ENCODE results near the gene XYLT1. TPM values are rescaled to one million over a fixed set of nuclear protein-coding genes. Genes with fewer than 3 reads are reported as not detected.
"Not testable (repeated sequence)": the region's sequence is repeated elsewhere in the genome, so short reads cannot be mapped to it uniquely, and the experiment has no call there.

XYLT1 gene
- total RNA-seq, 2 donors from 2014 or later = 4.6 to 12.9 TPM

DNA sequence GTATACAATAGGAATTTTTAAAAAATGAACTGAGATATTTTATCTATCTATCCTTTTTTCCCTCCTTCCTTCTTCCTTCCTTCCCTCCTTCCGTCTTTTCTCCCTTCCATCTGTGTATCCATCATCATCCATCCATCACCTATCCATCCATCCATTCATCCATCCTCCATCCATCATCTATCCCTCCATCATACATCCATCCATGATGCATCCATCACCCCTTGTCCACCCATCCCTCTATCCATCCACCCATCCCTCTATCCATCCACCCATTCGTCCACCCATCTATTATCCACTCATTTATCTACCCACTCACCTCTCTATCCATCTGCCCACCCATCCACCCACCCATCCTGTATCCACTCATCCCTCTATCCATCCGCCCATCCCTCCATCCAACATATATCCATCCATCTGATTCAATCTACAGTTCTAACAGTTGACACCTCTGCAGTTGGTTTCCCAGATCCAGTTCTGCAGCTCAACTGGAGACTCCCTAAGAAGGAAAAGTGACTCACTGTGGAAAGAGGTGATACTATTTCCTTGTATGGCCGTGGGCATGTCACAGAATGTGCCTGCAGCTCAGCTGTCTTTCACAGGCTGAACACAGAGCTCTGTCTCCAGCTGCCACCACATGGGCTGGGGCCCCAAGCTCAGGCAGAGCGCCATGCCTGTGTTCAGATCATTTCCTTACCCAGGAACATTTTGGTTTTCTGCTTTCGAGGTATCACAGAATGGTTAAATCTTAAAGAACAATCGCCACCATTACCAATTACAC, 130.8 kb downstream of the XYLT1 start:
- Mint-ChIP-seq H3K27ac (peak overlapping the region in 1 of 2 donors; percentile 31), H3K9me3 (no peaks in the 10 kb centered on the region), H3K36me3 (no peaks in the 10 kb centered on the region)
- DNase-seq (ENCODE audit: low spot score in 2 of 2) (no peak), ATAC-seq (no peak)

DNA sequence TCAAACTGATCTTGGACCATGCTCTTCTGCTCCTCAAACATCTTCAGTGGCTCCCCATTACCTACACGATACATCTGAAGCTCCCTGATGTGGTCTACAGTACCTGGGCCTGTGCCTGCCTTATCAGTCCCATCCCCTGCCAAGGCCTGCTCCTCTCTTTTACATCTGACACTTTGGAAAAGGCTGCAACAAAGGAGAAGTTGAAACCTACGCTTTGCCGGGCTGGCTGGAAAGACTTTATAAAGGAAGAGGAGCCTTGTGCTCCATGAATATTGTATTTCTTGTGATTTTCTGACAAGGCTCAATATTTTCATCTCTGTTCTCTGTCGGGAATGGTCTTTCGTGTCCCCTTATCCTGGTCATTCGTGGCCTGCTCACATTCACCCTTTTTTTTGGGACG, 132.5 kb downstream of the XYLT1 start:
- DNase-seq (ENCODE audit: low spot score in 2 of 2) (no peak), ATAC-seq (no peak)
- H3K9me3 Mint-ChIP-seq = no peaks in the 10 kb centered on the region
- H3K27ac Mint-ChIP-seq = peak overlapping the region in 1 of 2 donors; percentile 42
- no peaks in the 10 kb centered on the region for H3K36me3 Mint-ChIP-seq

DNA sequence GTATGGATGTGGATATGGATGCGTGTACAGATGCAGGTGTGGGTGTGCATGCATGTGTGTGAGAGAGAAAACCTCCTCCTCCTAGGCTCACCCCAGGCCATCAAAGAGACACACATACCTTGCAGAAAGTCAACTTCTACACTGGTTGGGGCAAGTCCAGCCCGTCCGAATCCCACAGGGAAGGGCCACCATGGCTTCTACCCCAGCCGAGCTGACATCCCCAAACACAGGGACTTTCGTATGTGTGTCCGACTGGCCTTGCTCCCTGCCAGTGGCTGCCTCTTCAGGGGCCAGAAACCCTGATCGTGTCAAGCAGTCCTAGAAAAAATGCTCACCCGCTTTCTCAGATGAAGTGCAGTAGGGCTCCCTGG, 134.2 kb downstream of the XYLT1 start:
- ATAC-seq (no peak), DNase-seq (ENCODE audit: low spot score in 2 of 2) (no peak)
- Mint-ChIP-seq H3K27ac (peak overlapping the region in 1 of 2 donors; percentile 32), H3K36me3 (no peaks in the 10 kb centered on the region), H3K9me3 (no peaks in the 10 kb centered on the region)

DNA sequence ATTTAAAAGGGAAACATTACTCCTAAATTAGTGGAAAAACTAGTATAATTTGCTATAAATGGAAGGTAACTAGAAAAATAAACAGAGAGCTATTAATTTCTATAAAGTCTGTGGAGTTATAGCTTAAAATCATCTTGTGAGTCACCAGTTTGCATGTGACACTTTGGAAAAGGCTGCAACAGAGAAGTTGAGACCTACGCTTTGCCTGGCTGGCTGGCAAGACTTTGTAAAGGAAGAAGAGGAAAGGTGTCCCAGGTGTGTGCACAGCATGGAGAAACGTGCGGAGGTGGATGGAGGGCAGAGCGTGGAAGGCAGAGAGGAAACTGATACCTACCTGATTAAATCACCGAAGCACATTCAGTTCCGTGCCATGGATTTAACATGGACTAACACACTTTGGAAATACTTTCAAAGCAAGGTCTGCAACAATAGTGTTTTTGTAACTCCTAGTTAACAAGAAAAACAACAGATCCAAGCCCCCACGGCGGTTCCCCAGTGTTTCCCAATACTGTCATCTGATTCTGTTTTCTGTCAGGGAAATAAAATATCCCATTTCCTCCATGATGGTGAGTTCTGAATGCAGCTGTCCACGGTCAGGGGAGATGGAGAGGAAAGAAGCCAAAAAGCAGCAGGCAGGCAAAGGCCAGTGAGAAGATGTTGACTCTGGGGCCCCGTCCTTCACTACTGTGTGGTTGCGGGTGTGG, 134.8 kb downstream of the XYLT1 start:
- Mint-ChIP-seq H3K27ac (peak overlapping the region in 1 of 2 donors; percentile 32), H3K9me3 (no peaks in the 10 kb centered on the region), H3K36me3 (no peaks in the 10 kb centered on the region)
- DNase-seq (ENCODE audit: low spot score in 2 of 2) (no peak), ATAC-seq (no peak)

DNA sequence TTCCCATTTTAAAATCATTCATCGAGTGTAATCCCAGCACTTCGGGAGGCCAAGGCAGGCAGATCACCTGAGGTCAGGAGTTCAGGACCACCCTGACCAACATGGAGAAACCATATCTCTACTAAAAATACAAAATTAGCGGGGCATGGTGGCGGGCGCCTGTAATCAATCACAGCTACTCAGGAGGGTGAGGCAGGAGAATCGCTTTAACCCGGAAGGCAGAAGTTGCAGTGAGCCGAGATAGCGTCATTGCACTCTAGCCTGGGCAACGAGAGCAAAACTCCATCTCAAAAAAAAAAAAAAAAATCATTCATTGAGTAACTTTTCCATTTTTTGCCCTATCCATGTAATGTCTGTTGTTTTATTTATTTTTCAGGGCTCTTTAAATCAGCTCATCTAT, 135.4 kb downstream of the XYLT1 start:
- not testable (repeated sequence) for H3K27ac Mint-ChIP-seq; H3K9me3 Mint-ChIP-seq; DNase-seq (ENCODE audit: low spot score in 2 of 2); ATAC-seq; H3K36me3 Mint-ChIP-seq

DNA sequence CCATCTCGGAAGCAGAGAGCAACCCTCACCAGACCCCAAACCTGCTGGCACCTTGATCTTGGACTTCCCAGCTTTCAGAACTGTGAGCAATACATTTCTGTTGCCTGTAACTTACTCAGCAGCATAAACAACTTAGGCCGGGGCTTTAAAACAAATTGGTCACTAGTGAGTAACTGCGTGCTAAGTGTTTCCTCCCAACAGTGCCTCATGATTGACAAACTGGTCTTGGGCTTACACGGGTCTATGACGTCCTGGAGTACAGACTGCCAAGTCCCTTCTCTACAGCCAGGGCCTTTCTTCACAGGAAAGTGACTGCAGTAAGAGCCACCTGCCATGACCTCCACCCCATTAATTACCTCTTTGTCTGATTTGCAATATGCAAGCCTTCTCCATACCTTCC, 136.7 kb downstream of the XYLT1 start:
- no peak for ATAC-seq

DNA sequence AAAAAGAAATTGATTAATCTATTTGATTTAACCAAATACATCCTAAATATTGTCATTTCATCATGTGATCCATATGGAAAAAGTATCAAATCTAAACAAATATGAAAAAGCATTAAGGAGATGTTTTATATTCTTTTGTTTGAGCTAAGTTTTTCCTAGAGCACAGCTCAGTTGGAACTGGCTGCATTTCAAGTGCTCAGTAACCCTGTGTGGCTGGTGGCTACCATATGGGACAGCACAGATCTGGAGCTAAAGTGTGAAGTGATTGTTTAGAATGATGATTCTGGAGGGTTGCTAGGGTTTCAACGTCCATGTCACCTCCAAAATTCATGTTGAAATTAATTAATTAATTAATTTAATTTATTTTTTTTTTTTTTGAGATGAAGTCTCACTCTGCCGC, 137.5 kb downstream of the XYLT1 start:
- H3K36me3 Mint-ChIP-seq = no peaks in the 10 kb centered on the region
- DNase-seq (ENCODE audit: low spot score in 2 of 2) (no peak), ATAC-seq (no peak)
- H3K9me3 Mint-ChIP-seq = no peaks in the 10 kb centered on the region
- no peak overlapping the region for H3K27ac Mint-ChIP-seq

More for the DNA sequence above, 136.7 kb downstream of the XYLT1 start:
- H3K27ac Mint-ChIP-seq = no peak overlapping the region
- no peaks in the 10 kb centered on the region for H3K9me3 Mint-ChIP-seq
- no peaks in the 10 kb centered on the region for H3K36me3 Mint-ChIP-seq
- DNase-seq (ENCODE audit: low spot score in 2 of 2) = no peak

DNA sequence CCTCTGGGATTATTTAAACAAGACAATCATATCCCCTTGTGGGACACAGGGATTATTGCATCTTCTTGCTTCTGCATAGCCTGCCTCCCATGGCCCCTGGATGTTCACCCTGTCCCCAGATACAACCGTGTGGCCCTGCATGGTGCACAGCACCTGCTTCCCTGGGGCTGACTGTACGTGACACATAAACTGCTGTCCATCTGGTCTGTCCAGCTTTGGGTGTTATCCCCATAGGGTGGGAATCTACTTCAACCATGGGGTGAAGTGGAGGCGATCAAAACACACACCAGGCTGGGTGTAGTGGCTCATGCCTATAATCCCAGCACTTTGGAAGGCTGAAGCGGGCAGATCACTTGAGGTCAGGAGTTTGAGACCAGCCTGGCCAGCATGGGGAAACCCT, 138.8 kb downstream of the XYLT1 start:
- ATAC-seq (no peak), DNase-seq (ENCODE audit: low spot score in 2 of 2) (no peak)
- Mint-ChIP-seq H3K27ac (no peak overlapping the region), H3K9me3 (no peaks in the 10 kb centered on the region), H3K36me3 (no peaks in the 10 kb centered on the region)

DNA sequence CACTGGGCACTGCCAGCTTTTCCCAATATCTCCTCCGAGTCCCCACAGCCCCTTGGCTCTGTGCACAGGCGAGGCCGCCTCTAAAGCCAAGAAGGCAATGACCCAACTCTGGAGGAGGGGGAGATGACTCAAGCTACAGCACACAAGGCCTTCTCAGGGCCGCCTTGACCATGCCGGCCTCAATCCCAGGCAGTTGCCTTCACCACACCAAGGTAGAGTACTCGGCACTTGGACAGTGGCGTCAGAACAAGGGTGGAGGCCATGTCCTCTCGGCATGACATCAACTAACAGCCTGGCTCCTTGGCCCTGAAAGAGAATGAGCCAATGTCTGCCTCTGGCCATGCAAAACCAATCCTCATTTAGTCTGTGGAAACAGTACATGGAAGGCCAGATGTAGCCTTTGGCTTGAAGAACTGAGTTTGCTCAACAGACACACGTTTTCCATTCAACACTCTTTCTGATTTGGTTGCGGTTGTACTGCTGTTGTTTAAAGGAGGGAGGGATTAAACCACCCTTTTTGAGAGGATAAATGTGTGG, 139.6 kb downstream of the XYLT1 start:
- Mint-ChIP-seq H3K9me3 (no peaks in the 10 kb centered on the region), H3K27ac (no peak overlapping the region), H3K36me3 (no peaks in the 10 kb centered on the region)
- no peak for DNase-seq (ENCODE audit: low spot score in 2 of 2)
- ATAC-seq = no peak

DNA sequence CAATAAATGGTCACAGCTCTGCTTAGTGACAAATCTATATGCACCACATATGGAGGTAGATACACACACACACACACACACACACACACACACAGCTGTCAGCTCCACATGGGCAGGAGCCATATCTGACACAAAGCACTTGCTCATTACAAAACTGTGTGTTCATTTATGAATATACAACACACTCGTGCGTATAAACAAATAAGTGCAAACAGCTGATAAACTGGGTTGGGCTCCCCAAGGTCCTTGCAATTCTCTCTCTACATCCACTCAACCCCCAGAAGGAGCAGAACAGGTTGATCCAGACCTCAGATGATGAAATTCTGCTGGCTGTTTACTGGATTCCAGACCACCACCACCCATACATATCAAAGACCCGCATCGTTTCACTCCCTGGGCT, 140.7 kb downstream of the XYLT1 start:
- DNase-seq (ENCODE audit: low spot score in 2 of 2) = no peak
- Mint-ChIP-seq H3K9me3 (no peaks in the 10 kb centered on the region), H3K36me3 (no peaks in the 10 kb centered on the region), H3K27ac (no peak overlapping the region)
- no peak for ATAC-seq

DNA sequence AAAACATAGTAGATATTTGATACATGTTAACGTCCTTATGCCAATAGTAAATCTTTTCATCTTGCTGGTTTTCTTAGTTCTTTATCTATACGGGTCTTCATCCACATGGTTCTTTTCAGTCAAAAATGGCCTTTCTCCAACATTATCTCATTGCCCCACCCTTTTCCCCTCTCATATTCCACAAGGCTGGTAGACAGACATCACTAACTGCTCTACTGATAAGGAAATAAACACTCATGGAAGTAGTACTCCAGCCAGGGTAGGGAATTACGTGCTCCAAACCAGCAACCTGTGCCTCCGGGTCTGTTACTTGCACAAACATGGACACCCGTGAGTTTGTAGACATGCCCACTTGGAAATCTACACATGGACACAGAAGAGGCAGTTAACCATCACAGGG, 141.4 kb downstream of the XYLT1 start:
- DNase-seq (ENCODE audit: low spot score in 2 of 2) (no peak), ATAC-seq (no peak)
- Mint-ChIP-seq H3K27ac (no peak overlapping the region), H3K36me3 (no peaks in the 10 kb centered on the region), H3K9me3 (no peaks in the 10 kb centered on the region)

DNA sequence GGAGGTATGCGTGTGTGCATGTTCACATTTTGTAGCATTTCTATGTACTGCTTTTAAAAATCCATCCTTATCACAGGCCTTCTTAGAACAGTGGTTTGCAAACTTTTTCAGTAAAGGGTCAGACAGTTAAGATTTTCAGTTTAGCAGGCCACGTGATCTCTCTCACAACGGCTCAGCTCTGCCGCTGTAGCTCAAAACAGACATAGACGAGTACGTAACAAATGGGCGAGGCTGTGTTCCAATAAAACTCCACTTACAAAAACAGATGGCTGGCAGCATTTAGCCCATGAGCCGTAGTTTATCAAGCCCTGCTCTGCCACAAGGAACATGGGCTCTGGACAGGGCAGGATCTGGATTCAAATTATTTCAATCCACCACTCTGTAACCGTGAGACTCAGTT, 141.8 kb downstream of the XYLT1 start:
- no peak for DNase-seq (ENCODE audit: low spot score in 2 of 2)
- no peaks in the 10 kb centered on the region for H3K9me3 Mint-ChIP-seq
- no peak overlapping the region for H3K27ac Mint-ChIP-seq
- no peak for ATAC-seq
- no peaks in the 10 kb centered on the region for H3K36me3 Mint-ChIP-seq

DNA sequence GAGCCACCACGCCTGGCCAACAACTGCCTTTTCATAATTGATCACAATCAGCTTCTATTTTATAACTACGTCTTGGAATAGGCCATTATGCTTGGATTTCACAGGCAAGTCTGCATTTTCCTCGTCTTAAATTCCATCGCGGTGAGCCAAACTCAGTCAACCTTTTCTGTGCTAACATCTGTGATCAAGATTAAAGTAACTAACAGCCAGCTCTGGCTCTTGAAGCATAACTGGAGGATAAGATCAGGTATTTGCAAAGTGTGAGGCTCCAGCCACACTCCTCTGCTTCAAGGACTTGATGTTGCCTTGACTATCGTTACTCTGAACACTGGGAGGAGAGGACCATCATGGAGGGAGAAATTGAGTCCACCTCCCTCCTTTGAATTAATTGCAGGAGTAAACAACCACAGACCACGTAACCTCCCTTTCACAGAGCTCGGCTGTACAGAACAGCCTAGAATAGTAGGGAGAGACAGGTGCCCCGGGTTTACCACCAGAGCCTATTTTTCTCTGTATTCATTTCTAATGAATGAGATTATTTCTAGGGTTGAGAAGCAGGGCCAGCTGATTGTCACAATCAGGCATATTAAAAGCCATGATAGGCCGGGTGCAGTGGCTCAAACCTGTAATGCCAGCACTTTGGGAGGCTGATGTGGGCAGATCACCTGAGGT, 143.0 kb downstream of the XYLT1 start:
- no peak for ATAC-seq

DNA sequence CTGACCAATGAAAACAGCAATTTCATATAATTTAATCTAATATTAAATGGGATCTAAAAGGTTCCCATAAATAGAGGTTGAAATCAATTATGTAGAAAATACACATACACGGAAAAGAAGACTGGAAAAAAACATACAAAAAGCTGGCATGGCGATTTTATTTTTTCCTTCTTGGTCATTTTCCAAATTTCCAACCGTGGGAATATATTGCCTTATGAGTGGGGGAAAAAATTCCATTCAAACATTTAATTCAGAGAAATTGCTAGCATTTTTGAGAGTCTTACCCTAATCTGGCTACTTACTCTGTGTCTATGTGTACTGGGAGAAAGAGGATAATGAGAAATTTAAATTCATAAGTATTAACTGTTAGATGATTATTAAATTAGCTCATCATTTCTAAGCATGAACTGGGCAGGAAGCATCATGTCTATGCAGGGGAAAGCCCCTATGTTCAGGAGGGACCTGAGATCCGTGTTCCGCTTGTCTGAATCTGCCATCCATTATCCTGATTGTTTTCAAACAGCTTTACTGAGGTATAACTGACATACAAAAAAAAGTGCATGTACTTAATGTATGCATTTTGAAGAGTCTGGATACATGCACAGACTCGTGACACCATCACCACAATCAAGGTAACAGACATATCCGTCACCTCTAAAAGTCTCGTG, 145.2 kb downstream of the XYLT1 start:
- no peaks in the 10 kb centered on the region for H3K36me3 Mint-ChIP-seq
- no peak for DNase-seq (ENCODE audit: low spot score in 2 of 2)
- H3K27ac Mint-ChIP-seq = no peak overlapping the region
- H3K9me3 Mint-ChIP-seq = no peaks in the 10 kb centered on the region
- no peak for ATAC-seq

More for the DNA sequence above, 143.0 kb downstream of the XYLT1 start:
- H3K36me3 Mint-ChIP-seq = no peaks in the 10 kb centered on the region
- H3K9me3 Mint-ChIP-seq = no peaks in the 10 kb centered on the region
- no peak for DNase-seq (ENCODE audit: low spot score in 2 of 2)
- no peak overlapping the region for H3K27ac Mint-ChIP-seq

DNA sequence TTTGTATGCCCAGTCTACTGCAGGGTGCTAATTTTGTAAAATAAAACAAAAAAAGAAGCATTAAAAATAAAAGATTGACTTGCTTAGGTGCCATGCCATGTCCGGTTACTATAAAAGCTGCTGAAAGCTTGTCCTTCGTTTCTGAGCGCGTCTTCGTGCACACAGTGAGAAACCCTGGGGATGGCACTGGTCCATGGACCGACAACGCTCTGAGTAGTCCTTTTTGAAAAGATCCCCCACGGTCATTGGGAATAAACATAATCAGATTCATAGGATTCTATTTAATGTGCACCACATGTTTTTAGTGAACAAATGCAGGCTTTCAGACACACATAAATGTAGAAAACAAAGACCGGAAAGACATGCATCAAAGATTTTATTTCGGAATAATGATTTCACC, 146.3 kb downstream of the XYLT1 start:
- peaks cover 0 to 5% of the 10 kb centered on the region in 2 donors for H3K9me3 Mint-ChIP-seq

DNA sequence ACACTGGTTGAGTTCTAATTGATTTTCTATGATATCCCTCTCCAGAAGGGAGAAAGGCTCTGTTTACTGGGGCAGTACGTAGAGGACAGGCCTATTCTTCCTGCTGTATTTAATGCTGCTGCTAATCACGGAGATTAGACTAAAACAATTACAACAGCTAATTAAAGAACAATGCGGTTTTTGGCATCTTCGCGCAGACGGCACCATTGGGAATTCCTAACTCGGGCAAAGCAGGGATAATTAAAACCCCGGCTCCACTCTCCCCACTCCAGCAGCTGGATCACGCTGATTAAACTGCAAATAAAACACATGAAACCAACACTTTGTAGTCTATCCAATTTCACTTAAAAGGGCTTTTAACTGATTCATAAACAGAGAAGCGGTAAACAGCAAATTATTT, 147.6 kb downstream of the XYLT1 start:
- DNase-seq (ENCODE audit: low spot score in 2 of 2) = no peak
- H3K9me3 Mint-ChIP-seq = peaks cover 0 to 5% of the 10 kb centered on the region in 2 donors
- H3K27ac Mint-ChIP-seq = no peak overlapping the region
- no peaks in the 10 kb centered on the region for H3K36me3 Mint-ChIP-seq
- no peak for ATAC-seq

More for the DNA sequence above, 146.3 kb downstream of the XYLT1 start:
- ATAC-seq = no peak
- no peak overlapping the region for H3K27ac Mint-ChIP-seq
- no peaks in the 10 kb centered on the region for H3K36me3 Mint-ChIP-seq
- DNase-seq (ENCODE audit: low spot score in 2 of 2) = no peak

DNA sequence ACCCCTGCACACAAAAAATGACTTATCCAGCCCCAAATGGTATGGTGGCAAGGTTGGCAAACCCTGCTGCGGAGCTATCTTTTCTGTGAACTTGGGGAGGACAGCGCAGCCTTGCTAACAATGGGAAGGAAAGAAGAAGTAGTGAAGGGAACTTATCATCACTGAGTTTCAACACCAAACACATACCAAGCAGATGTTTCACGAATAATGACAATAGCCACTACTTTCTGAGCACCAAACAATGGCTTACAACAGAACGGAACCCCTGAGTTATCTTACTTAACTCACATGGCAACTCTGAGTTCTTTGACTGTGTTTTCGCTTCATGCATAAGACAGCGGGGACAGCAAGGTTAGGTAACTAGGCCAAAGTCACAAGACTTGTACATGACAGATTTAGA, 148.9 kb downstream of the XYLT1 start:
- no peak overlapping the region for H3K27ac Mint-ChIP-seq
- no peaks in the 10 kb centered on the region for H3K36me3 Mint-ChIP-seq
- DNase-seq (ENCODE audit: low spot score in 2 of 2) (no peak), ATAC-seq (no peak)
- peaks cover 0 to 5% of the 10 kb centered on the region in 2 donors for H3K9me3 Mint-ChIP-seq

All from activated naive CD4-positive, alpha-beta T cell treated with anti-CD3 and anti-CD28 coated beads, Interleukin-2, amount 50 U/mL, for 72 hours (primary cell).